ENCODE results near the gene MPL. TPM values are rescaled to one million over a fixed set of nuclear protein-coding genes. Genes with fewer than 3 reads are reported as not detected.

Gene MPL
- total RNA-seq, 1 experiment from 2014 or later, result 0.15 TPM

DNA sequence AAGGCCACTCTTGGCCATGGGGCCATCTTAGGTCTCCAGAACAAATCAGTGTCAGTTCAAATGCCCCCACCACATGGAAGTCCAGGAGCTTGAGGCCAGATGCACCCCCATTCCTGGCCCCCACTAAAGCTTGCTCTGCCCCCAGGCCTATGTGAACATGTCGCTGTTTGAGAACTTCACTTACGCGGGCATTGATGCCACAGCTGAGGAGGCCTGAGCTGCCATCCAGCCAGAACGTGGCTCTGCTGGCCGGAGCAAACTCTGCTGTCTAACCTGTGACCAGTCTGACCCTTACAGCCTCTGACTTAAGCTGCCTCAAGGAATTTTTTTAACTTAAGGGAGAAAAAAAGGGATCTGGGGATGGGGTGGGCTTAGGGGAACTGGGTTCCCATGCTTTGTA lies 15.1 kb upstream of the MPL start:
- no peak for DNase-seq (ENCODE audit: low spot score)
- TF ChIP-seq, protein P1, sequence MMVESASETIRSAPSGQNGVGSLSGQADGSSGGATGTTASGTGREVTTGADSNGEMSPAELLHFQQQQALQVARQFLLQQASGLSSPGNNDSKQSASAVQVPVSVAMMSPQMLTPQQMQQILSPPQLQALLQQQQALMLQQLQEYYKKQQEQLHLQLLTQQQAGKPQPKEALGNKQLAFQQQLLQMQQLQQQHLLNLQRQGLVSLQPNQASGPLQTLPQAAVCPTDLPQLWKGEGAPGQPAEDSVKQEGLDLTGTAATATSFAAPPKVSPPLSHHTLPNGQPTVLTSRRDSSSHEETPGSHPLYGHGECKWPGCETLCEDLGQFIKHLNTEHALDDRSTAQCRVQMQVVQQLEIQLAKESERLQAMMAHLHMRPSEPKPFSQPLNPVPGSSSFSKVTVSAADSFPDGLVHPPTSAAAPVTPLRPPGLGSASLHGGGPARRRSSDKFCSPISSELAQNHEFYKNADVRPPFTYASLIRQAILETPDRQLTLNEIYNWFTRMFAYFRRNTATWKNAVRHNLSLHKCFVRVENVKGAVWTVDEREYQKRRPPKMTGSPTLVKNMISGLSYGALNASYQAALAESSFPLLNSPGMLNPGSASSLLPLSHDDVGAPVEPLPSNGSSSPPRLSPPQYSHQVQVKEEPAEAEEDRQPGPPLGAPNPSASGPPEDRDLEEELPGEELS (CRISPR knock-in tag; IDR thresholded peaks at IDR 0.05), result no peak
- TF ChIP-seq ZNF281 (CRISPR knock-in tag; IDR thresholded peaks at IDR 0.05), result no peak
- TF ChIP-seq, protein P2, sequence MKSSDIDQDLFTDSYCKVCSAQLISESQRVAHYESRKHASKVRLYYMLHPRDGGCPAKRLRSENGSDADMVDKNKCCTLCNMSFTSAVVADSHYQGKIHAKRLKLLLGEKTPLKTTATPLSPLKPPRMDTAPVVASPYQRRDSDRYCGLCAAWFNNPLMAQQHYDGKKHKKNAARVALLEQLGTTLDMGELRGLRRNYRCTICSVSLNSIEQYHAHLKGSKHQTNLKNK (CRISPR knock-in tag; IDR thresholded peaks at IDR 0.05), result no peak
- TF ChIP-seq OVOL2 (CRISPR knock-in tag; IDR thresholded peaks at IDR 0.05; ENCODE audit: borderline replicate concordance), result no peak
- ChIA-PET CTCF (no interaction called here), POLR2A (no interaction called here)
- H3K27me3 Mint-ChIP-seq (ENCODE audit: low read depth), result peaks cover 1% of the 10 kb centered on the region; the same call in 1 of the 2 replicates
- ATAC-seq, result no peak
- H3K27ac Mint-ChIP-seq, result no peak overlapping the region
- peaks cover 11% of the 10 kb centered on the region for H3K4me1 Mint-ChIP-seq
- peaks cover 5% of the 10 kb centered on the region for H3K36me3 Mint-ChIP-seq
- H3K4me3 Mint-ChIP-seq, result no peak overlapping the region
- H3K9me3 Mint-ChIP-seq, result peaks cover 21% of the 10 kb centered on the region

DNA sequence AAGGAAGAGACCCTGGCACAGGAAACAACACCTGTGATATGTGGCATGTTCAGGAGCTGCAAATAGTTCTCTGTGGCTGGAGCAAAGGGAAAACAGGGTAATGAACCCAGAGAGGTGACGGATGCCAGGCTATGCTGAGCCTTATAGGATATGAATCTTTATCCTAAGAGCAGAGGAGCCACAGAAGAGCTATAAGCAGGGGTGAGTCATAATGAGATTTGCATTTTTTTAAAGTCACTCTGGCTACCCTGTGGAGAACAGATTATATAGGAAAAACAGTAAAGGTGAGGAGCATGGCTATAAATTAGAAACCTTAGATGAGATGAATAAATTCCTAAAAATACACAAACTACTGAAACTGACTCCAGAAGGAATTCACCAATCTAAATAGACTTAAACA lies 12.8 kb upstream of the MPL start:
- Mint-ChIP-seq H3K4me1 (peaks cover 6% of the 10 kb centered on the region), H3K36me3 (peaks cover 9% of the 10 kb centered on the region), H3K9me3 (peaks cover 32% of the 10 kb centered on the region), H3K27me3 (ENCODE audit: low read depth) (peaks cover 6% of the 10 kb centered on the region; the same call in 1 of the 2 replicates), H3K4me3 (no peak overlapping the region), H3K27ac (no peak overlapping the region)
- TF ChIP-seq MYBL2 (CRISPR knock-in tag; IDR thresholded peaks at IDR 0.05) (no peak), ETV6 (CRISPR knock-in tag; IDR thresholded peaks at IDR 0.05) (no peak)
- CTCF ChIA-PET, result no interaction called here
- ATAC-seq, result no peak
- POLR2A ChIA-PET, result no interaction called here
- no peak for DNase-seq (ENCODE audit: low spot score)

GRCh38 chr1:43325381-43325780 lies 12.2 kb upstream of the MPL start:
- TF ChIP-seq SMAD4 (CRISPR knock-in tag; IDR thresholded peaks at IDR 0.05), result no peak
- TF ChIP-seq RORB (CRISPR knock-in tag; IDR thresholded peaks at IDR 0.05), result no peak
- no peak for TF ChIP-seq KAT7 (CRISPR knock-in tag; IDR thresholded peaks at IDR 0.05; ENCODE audit: borderline replicate concordance)
- TF ChIP-seq, protein P2 (CRISPR knock-in tag; IDR thresholded peaks at IDR 0.05), result no peak
- no peak for TF ChIP-seq NFATC4 (CRISPR knock-in tag; IDR thresholded peaks at IDR 0.05)
- TF ChIP-seq ZSCAN18 (CRISPR knock-in tag; IDR thresholded peaks at IDR 0.05), result no peak
- TF ChIP-seq, protein P3, sequence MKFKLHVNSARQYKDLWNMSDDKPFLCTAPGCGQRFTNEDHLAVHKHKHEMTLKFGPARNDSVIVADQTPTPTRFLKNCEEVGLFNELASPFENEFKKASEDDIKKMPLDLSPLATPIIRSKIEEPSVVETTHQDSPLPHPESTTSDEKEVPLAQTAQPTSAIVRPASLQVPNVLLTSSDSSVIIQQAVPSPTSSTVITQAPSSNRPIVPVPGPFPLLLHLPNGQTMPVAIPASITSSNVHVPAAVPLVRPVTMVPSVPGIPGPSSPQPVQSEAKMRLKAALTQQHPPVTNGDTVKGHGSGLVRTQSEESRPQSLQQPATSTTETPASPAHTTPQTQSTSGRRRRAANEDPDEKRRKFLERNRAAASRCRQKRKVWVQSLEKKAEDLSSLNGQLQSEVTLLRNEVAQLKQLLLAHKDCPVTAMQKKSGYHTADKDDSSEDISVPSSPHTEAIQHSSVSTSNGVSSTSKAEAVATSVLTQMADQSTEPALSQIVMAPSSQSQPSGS (CRISPR knock-in tag; IDR thresholded peaks at IDR 0.05; ENCODE audit: borderline replicate concordance, low read depth), result no peak
- ChIA-PET POLR2A (no interaction called here), CTCF (no interaction called here)
- peaks cover 6% of the 10 kb centered on the region; the same call in 1 of the 2 replicates for H3K27me3 Mint-ChIP-seq (ENCODE audit: low read depth)
- no peak overlapping the region for H3K4me3 Mint-ChIP-seq
- H3K9me3 Mint-ChIP-seq, result peaks cover 32% of the 10 kb centered on the region
- peaks cover 11% of the 10 kb centered on the region for H3K4me1 Mint-ChIP-seq
- DNase-seq (ENCODE audit: low spot score) (no peak), ATAC-seq (no peak)
- H3K36me3 Mint-ChIP-seq, result peaks cover 9% of the 10 kb centered on the region
- no peak overlapping the region for H3K27ac Mint-ChIP-seq
